H1 (cell line): ENCODE results near the gene FA2H.

Source experiments
- CBX8 ChIP-seq: fragments of 300-800, 300-1000 bp; sonication (generic); IDR thresholded peaks from 2 replicates; pipeline ENCODE4 v1.7.1; 2016; ENCODE audit warnings: low read depth, low read length, borderline replicate concordance
- EP300 ChIP-seq, 2 experiments: IDR thresholded peaks; 1 replicate in 1 of 2; 2 replicates in 1 of 2; pipeline ENCODE4 v1.6.1; 2011 to 2012; ENCODE audit warnings: low read depth in 2 of 2, low read length in 2 of 2, mild to moderate bottlenecking in 2 of 2, borderline replicate concordance in 1 of 2, inconsistent platforms in 1 of 2, moderate library complexity in 1 of 2
- EZH2 ChIP-seq: fragments of 200-600 bp; sonication (generic); IDR thresholded peaks from 2 replicates; pipeline ENCODE4 v1.7.1; 2012; ENCODE audit warnings: low read depth, mild to moderate bottlenecking, moderate library complexity, low read length, inconsistent platforms; ENCODE audit not compliant: severe bottlenecking
- HDAC6 ChIP-seq: IDR thresholded peaks from one replicate; pipeline ENCODE4 v1.7.1; 2012; ENCODE audit warnings: low read depth, mild to moderate bottlenecking, inconsistent platforms, low read length, moderate library complexity
- MAFK ChIP-seq: IDR thresholded peaks from 2 replicates; pipeline ENCODE4 v1.6.1; 2012; ENCODE audit warnings: low read depth, mild to moderate bottlenecking, improper control_type of control experiment, low read length
- NRF1 ChIP-seq: IDR thresholded peaks from 2 replicates; pipeline ENCODE4 v1.6.1; 2011; ENCODE audit warnings: mild to moderate bottlenecking, low read depth, low read length, improper control_type of control experiment
- RFX5 ChIP-seq: IDR thresholded peaks from 2 replicates; pipeline ENCODE4 v1.6.1; 2011; ENCODE audit warnings: low read depth, low read length, improper control_type of control experiment, borderline replicate concordance
- TAF1 ChIP-seq: IDR thresholded peaks from 2 replicates; pipeline ENCODE4 v1.6.1; 2011; ENCODE audit warnings: mild to moderate bottlenecking, low read depth, low read length
- TCF12 ChIP-seq: IDR thresholded peaks from 2 replicates; pipeline ENCODE4 v1.6.1; 2011; ENCODE audit warnings: low read depth, mild to moderate bottlenecking, low read length
- TEAD4 ChIP-seq: IDR thresholded peaks from 2 replicates; pipeline ENCODE4 v1.6.1; 2012; ENCODE audit warnings: low read depth, low read length, inconsistent platforms, mixed read lengths
- TF ChIP-seq, protein P1 (sequence below), 3 experiments: IDR thresholded peaks; 1 replicate in 2 of 3; 2 replicates in 1 of 3; pipeline versions ENCODE4 v1.5.1 to v1.6.1; 2011; ENCODE audit warnings: low read length in 3 of 3, mild to moderate bottlenecking in 3 of 3, inconsistent platforms in 2 of 3, low read depth in 1 of 3, moderate library complexity in 1 of 3; ENCODE audit not compliant: insufficient read depth in 1 of 3; ENCODE audit errors: control extremely low read depth in 1 of 3
- TF ChIP-seq, protein P2 (sequence below): IDR thresholded peaks from 2 replicates; pipeline ENCODE4 v1.6.1; 2011; ENCODE audit warnings: low read length, improper control_type of control experiment
- TF ChIP-seq, protein P3 (sequence below): fragments of 300-600 bp; sonication (generic); IDR thresholded peaks from 2 replicates; pipeline ENCODE4 v1.7.1; 2012; ENCODE audit warnings: low read length, moderate library complexity, mild to moderate bottlenecking, inconsistent platforms; ENCODE audit not compliant: insufficient replicate concordance

DNA sequence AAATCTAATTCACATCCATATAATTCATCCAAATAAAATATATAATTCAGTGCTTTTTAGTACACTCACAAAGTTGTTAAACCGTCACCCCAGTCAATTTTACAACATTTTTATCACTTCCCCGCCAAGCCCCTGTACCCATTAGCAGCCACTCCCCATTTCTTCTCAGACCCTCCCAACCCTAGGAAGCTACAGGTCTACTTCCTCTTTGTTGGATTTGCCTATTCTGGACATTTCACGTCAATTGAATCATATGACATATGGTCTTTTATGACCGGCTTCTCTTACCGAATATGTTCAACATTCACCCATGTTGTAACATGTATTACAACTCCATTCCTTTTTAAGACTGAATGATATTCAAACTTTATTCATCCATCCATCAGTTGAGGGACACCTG, 54.0 kb downstream of the FA2H start:
- TF ChIP-seq, protein P1, sequence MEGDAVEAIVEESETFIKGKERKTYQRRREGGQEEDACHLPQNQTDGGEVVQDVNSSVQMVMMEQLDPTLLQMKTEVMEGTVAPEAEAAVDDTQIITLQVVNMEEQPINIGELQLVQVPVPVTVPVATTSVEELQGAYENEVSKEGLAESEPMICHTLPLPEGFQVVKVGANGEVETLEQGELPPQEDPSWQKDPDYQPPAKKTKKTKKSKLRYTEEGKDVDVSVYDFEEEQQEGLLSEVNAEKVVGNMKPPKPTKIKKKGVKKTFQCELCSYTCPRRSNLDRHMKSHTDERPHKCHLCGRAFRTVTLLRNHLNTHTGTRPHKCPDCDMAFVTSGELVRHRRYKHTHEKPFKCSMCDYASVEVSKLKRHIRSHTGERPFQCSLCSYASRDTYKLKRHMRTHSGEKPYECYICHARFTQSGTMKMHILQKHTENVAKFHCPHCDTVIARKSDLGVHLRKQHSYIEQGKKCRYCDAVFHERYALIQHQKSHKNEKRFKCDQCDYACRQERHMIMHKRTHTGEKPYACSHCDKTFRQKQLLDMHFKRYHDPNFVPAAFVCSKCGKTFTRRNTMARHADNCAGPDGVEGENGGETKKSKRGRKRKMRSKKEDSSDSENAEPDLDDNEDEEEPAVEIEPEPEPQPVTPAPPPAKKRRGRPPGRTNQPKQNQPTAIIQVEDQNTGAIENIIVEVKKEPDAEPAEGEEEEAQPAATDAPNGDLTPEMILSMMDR (IDR thresholded peaks at IDR 0.05; ENCODE audit: control extremely low read depth in 1 of 3, insufficient read depth in 1 of 3, low read depth in 1 of 3, low read length in 3 of 3) = no peak
- no peak for TF ChIP-seq RFX5
- TF ChIP-seq NRF1 = no peak
- TF ChIP-seq, protein P2, sequence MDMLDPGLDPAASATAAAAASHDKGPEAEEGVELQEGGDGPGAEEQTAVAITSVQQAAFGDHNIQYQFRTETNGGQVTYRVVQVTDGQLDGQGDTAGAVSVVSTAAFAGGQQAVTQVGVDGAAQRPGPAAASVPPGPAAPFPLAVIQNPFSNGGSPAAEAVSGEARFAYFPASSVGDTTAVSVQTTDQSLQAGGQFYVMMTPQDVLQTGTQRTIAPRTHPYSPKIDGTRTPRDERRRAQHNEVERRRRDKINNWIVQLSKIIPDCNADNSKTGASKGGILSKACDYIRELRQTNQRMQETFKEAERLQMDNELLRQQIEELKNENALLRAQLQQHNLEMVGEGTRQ = no peak
- TF ChIP-seq, protein P3, sequence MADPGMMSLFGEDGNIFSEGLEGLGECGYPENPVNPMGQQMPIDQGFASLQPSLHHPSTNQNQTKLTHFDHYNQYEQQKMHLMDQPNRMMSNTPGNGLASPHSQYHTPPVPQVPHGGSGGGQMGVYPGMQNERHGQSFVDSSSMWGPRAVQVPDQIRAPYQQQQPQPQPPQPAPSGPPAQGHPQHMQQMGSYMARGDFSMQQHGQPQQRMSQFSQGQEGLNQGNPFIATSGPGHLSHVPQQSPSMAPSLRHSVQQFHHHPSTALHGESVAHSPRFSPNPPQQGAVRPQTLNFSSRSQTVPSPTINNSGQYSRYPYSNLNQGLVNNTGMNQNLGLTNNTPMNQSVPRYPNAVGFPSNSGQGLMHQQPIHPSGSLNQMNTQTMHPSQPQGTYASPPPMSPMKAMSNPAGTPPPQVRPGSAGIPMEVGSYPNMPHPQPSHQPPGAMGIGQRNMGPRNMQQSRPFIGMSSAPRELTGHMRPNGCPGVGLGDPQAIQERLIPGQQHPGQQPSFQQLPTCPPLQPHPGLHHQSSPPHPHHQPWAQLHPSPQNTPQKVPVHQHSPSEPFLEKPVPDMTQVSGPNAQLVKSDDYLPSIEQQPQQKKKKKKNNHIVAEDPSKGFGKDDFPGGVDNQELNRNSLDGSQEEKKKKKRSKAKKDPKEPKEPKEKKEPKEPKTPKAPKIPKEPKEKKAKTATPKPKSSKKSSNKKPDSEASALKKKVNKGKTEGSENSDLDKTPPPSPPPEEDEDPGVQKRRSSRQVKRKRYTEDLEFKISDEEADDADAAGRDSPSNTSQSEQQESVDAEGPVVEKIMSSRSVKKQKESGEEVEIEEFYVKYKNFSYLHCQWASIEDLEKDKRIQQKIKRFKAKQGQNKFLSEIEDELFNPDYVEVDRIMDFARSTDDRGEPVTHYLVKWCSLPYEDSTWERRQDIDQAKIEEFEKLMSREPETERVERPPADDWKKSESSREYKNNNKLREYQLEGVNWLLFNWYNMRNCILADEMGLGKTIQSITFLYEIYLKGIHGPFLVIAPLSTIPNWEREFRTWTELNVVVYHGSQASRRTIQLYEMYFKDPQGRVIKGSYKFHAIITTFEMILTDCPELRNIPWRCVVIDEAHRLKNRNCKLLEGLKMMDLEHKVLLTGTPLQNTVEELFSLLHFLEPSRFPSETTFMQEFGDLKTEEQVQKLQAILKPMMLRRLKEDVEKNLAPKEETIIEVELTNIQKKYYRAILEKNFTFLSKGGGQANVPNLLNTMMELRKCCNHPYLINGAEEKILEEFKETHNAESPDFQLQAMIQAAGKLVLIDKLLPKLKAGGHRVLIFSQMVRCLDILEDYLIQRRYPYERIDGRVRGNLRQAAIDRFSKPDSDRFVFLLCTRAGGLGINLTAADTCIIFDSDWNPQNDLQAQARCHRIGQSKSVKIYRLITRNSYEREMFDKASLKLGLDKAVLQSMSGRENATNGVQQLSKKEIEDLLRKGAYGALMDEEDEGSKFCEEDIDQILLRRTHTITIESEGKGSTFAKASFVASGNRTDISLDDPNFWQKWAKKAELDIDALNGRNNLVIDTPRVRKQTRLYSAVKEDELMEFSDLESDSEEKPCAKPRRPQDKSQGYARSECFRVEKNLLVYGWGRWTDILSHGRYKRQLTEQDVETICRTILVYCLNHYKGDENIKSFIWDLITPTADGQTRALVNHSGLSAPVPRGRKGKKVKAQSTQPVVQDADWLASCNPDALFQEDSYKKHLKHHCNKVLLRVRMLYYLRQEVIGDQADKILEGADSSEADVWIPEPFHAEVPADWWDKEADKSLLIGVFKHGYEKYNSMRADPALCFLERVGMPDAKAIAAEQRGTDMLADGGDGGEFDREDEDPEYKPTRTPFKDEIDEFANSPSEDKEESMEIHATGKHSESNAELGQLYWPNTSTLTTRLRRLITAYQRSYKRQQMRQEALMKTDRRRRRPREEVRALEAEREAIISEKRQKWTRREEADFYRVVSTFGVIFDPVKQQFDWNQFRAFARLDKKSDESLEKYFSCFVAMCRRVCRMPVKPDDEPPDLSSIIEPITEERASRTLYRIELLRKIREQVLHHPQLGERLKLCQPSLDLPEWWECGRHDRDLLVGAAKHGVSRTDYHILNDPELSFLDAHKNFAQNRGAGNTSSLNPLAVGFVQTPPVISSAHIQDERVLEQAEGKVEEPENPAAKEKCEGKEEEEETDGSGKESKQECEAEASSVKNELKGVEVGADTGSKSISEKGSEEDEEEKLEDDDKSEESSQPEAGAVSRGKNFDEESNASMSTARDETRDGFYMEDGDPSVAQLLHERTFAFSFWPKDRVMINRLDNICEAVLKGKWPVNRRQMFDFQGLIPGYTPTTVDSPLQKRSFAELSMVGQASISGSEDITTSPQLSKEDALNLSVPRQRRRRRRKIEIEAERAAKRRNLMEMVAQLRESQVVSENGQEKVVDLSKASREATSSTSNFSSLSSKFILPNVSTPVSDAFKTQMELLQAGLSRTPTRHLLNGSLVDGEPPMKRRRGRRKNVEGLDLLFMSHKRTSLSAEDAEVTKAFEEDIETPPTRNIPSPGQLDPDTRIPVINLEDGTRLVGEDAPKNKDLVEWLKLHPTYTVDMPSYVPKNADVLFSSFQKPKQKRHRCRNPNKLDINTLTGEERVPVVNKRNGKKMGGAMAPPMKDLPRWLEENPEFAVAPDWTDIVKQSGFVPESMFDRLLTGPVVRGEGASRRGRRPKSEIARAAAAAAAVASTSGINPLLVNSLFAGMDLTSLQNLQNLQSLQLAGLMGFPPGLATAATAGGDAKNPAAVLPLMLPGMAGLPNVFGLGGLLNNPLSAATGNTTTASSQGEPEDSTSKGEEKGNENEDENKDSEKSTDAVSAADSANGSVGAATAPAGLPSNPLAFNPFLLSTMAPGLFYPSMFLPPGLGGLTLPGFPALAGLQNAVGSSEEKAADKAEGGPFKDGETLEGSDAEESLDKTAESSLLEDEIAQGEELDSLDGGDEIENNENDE = no peak
- TF ChIP-seq TAF1 = no peak
- TF ChIP-seq TCF12 = no peak
- no peak for TF ChIP-seq TEAD4
- no peak for TF ChIP-seq EP300 (IDR thresholded peaks at IDR 0.05; ENCODE audit: borderline replicate concordance in 1 of 2, low read depth in 2 of 2, low read length in 2 of 2)
- TF ChIP-seq CBX8 = no peak
- TF ChIP-seq EZH2 = no peak
- TF ChIP-seq MAFK = no peak
- no peak for TF ChIP-seq HDAC6
